Retinal pigment epithelial cell (primary cell): ENCODE results near the gene TMTC1.

ENCODE experiments used
- DNase-seq: peaks from one replicate; pipeline ENCODE4 v3.0.0-alpha.2; 2010; ENCODE audit warnings: low read depth
- H3K4me3 ChIP-seq: 2 replicates; pipeline ENCODE4 v1.5.1; 2011; ENCODE audit warnings: mild to moderate bottlenecking, low read length, control low read depth, moderate library complexity
- CTCF ChIP-seq: conservative IDR thresholded peaks from 2 replicates; pipeline ENCODE4 v1.5.1; 2011; ENCODE audit warnings: low read depth, low read length, control low read depth, inconsistent platforms

Gene TMTC1

GRCh38 chr12:29695026-29695425, 88.7 kb downstream of the TMTC1 start:
- TF ChIP-seq CTCF = no peak
- DNase-seq = no peak
- H3K4me3 ChIP-seq = no peak overlapping the region

GRCh38 chr12:29694002-29694401, 89.7 kb downstream of the TMTC1 start:
- no peak for DNase-seq
- TF ChIP-seq CTCF = no peak

GRCh38 chr12:29692237-29692636, 91.5 kb downstream of the TMTC1 start:
- no peak for DNase-seq
- no peak overlapping the region for H3K4me3 ChIP-seq
- TF ChIP-seq CTCF = no peak

More at GRCh38 chr12:29694002-29694401, 89.7 kb downstream of the TMTC1 start:
- no peak overlapping the region for H3K4me3 ChIP-seq

GRCh38 chr12:29691161-29691854, 92.4 kb downstream of the TMTC1 start:
- no peak for DNase-seq
- no peak for TF ChIP-seq CTCF
- H3K4me3 ChIP-seq = no peak overlapping the region

- TF ChIP-seq CTCF = no peak
- no peak overlapping the region for H3K4me3 ChIP-seq
- DNase-seq = no peak
Measured at GRCh38 chr12:29690728-29691127, 93.0 kb downstream of the TMTC1 start.

GRCh38 chr12:29688914-29689313, 94.8 kb downstream of the TMTC1 start:
- no peak for DNase-seq
- TF ChIP-seq CTCF = no peak
- H3K4me3 ChIP-seq = no peak overlapping the region

GRCh38 chr12:29682088-29682487, 101.7 kb downstream of the TMTC1 start:
- H3K4me3 ChIP-seq = no peak overlapping the region
- no peak for TF ChIP-seq CTCF
- DNase-seq = no peak
